Subcutaneous adipose tissue (tissue), 4 donors: ENCODE measurements around the gene CDKN1A. TPM values are rescaled to one million over a fixed set of nuclear protein-coding genes. Genes with fewer than 3 reads are reported as not detected.

Experiments used
- total RNA-seq, 4 donors: library from RNA; depleted of rRNA; stranded (reverse); fragments of >200 nt; gene quantifications; one replicate each; pipeline ENCODE4 v1.1.0, GENCODE V29; 2016
- TF ChIP-seq, protein P1 (sequence below): fragments of 450-650 bp; IDR thresholded peaks from one replicate; pipeline ENCODE4 v1.5.1; 2016; ENCODE audit warnings: low read depth, mild to moderate bottlenecking, control low read depth, antibody characterized with exemption, moderate library complexity

The CDKN1A gene
- total RNA-seq, 4 donors from 2014 or later, result 75.7 to 120 (median 104) TPM

GRCh38 chr6:36666287-36666686 lies 12.2 kb upstream of the CDKN1A start:
- TF ChIP-seq, protein P1, sequence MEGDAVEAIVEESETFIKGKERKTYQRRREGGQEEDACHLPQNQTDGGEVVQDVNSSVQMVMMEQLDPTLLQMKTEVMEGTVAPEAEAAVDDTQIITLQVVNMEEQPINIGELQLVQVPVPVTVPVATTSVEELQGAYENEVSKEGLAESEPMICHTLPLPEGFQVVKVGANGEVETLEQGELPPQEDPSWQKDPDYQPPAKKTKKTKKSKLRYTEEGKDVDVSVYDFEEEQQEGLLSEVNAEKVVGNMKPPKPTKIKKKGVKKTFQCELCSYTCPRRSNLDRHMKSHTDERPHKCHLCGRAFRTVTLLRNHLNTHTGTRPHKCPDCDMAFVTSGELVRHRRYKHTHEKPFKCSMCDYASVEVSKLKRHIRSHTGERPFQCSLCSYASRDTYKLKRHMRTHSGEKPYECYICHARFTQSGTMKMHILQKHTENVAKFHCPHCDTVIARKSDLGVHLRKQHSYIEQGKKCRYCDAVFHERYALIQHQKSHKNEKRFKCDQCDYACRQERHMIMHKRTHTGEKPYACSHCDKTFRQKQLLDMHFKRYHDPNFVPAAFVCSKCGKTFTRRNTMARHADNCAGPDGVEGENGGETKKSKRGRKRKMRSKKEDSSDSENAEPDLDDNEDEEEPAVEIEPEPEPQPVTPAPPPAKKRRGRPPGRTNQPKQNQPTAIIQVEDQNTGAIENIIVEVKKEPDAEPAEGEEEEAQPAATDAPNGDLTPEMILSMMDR, result no peak

GRCh38 chr6:36666826-36667591 lies 11.5 kb upstream of the CDKN1A start:
- TF ChIP-seq, protein P1, result no peak

DNA sequence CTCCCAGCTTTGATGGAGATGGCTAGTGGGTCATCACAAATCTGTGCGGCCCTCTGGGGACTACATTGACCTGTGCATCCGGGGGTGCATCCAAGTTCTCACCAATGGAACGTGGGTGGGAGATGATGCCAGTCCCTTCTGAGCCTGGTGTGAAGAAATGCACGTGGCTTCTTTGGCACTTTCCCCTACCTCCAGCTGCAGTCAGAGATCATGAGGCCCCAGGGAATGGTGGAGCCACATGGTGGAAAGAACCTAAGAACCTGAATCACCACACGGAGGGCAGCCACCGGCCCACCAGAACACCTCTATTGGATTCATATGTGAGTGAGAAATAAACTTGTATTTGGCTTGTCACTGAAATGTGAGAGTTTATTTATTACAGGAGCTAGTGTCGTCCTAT lies 9.9 kb upstream of the CDKN1A start:
- TF ChIP-seq, protein P1, result no peak

DNA sequence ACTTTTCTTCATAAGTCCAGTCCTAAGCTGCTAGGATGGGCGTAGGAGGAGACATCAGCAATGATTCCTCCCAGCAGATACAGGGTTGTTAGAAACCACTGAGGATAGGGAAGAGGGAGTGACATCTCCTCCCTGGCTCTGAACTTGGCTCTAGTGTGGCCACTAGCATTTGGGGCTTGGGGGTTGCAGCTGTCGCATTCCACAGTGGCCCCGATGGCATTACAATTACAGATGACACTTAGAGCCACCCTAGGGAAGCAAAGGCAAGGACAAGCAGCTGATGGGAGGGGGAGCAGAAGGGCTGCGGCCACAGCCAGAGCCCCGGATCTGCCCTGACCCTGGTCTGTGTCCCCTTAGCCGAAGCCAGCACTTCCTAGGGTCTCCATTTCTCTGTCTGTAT lies 9.5 kb upstream of the CDKN1A start:
- TF ChIP-seq, protein P1, result no peak

DNA sequence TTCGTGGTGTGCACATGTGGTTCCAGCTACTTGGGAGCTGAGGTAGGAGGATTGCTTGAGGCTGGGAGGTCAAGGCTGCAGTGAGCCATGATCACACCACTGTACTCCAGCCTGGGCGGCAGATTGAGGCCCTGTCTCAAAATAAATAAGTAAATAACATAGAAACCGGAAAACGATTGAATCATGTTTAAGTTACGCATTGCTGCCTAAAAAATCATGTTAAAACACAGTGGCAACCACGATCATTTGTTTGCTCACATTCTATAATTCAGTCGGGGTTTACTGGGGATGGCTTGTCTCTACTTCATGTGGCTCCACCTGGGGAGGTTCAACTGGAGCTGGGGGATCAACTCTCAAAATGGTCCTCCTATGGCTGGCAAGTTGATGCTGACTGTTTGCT lies 8.2 kb upstream of the CDKN1A start:
- TF ChIP-seq, protein P1, result no peak

- TF ChIP-seq, protein P1, result no peak
Measured at GRCh38 chr6:36671687-36672375, 6.7 kb upstream of the CDKN1A start.

DNA sequence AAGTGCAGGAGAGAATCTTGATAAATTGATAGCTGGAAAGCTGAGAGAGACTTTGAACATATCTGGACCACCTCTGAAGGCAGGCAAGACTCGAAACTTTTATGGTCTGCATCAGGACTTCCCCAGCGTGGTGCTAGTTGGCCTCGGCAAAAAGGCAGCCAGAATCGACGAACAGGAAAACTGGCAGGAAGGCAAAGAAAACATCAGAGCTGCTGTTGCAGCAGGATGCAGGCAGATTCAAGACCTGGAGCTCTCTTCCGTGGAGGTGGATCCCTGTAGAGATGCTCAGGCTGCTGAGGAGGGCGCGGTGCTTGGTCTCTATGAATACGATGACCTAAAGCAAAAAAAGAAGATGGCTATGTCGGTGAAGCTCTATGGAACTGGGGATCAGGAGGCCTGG lies 4.6 kb upstream of the CDKN1A start:
- TF ChIP-seq, protein P1, result no peak
